Measurements from ENCODE around the gene SUGCT.

SUGCT gene

GRCh38 chr7:40403703-40404476 lies 269.1 kb downstream of the SUGCT start:
- no peak for TF ChIP-seq CTCF (IDR thresholded peaks at IDR 0.05)

GRCh38 chr7:40405991-40406390 lies 271.2 kb downstream of the SUGCT start:
- TF ChIP-seq CTCF (IDR thresholded peaks at IDR 0.05), result no peak

GRCh38 chr7:40412323-40412722 lies 277.5 kb downstream of the SUGCT start:
- no peak for TF ChIP-seq CTCF (IDR thresholded peaks at IDR 0.05)

- TF ChIP-seq CTCF (IDR thresholded peaks at IDR 0.05), result no peak
These were observed 283.6 kb downstream of the SUGCT start for GRCh38 chr7:40418448-40418847.

- no peak for TF ChIP-seq CTCF (IDR thresholded peaks at IDR 0.05)
These were observed 284.2 kb downstream of the SUGCT start for GRCh38 chr7:40418983-40419382.

- TF ChIP-seq CTCF (IDR thresholded peaks at IDR 0.05), result no peak
These were observed 285.0 kb downstream of the SUGCT start for GRCh38 chr7:40419806-40420205.

- TF ChIP-seq CTCF (IDR thresholded peaks at IDR 0.05), result no peak
These were observed 286.6 kb downstream of the SUGCT start for GRCh38 chr7:40421433-40421832.

- no peak for TF ChIP-seq CTCF (IDR thresholded peaks at IDR 0.05)
These were observed 290.9 kb downstream of the SUGCT start for GRCh38 chr7:40425696-40426095.
